ENCODE data around the gene ANGPTL2. TPM values are rescaled to one million over a fixed set of nuclear protein-coding genes. Genes with fewer than 3 reads are reported as not detected.

Gene ANGPTL2
- total and polyA plus RNA-seq, 4 donors = 0.93 to 3.2 (median 1.9) TPM

DNA sequence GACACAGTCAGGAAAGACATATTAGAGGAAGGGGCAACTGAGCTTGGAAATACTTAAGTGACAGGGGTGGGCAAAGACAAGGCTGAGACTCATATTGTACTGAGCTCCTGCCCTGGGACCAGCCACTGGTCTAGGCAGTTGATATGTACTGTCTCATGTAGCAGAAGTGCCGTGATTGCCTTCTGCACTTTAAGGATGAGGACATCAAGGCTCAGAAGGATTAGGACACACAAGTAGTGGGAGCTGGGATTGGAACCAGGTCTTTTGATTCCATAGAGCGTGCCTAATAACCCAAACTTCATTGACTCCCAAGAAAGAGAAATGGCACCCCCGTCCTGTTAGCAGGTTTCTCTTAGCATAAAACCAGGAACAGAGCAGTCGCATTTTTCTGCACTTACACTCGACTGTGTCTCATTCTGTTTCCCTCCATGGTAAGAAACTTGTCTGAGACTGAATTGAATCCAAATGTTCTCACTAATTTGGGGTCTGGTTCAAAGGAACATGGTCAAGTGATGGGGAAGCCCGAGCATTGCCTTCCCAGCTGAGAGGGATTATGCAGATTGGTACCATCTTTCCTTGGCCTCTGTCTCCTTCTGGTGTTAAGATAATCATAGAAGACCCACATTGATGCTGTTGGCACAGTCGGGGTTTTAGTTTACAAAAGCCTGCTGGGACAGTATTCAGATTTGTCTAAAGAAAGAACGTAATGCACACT is 70.4 kb downstream of the ANGPTL2 start (continued):
- TF ChIP-seq, protein P1, sequence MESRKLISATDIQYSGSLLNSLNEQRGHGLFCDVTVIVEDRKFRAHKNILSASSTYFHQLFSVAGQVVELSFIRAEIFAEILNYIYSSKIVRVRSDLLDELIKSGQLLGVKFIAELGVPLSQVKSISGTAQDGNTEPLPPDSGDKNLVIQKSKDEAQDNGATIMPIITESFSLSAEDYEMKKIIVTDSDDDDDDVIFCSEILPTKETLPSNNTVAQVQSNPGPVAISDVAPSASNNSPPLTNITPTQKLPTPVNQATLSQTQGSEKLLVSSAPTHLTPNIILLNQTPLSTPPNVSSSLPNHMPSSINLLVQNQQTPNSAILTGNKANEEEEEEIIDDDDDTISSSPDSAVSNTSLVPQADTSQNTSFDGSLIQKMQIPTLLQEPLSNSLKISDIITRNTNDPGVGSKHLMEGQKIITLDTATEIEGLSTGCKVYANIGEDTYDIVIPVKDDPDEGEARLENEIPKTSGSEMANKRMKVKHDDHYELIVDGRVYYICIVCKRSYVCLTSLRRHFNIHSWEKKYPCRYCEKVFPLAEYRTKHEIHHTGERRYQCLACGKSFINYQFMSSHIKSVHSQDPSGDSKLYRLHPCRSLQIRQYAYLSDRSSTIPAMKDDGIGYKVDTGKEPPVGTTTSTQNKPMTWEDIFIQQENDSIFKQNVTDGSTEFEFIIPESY (IDR thresholded peaks at IDR 0.05) = no peak
- no peak for TF ChIP-seq RXRA (IDR thresholded peaks at IDR 0.05)
- TF ChIP-seq FOXA2 (IDR thresholded peaks at IDR 0.05) = no peak

DNA sequence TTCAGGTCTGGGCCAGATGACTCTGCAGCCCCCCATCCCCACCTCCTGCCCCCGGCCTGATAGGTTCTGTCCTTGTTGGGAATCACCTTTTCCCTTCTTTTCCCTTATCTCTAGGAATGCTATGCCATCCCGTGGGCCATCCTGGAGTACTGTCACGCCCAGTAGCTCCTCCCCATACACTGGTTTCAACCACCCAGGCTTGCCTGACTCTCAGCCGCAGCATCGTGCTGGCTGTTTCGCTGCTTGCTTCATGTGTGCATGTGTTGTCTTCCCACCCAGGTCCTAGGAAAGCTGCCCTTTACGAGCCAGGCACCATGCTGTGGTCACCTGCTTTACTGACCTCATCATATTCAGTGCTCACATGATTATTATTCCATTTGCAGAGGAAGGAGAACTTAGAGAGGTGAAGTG is 71.8 kb downstream of the ANGPTL2 start:
- Histone ChIP-seq H3K27ac (ENCODE audit: low read depth in 1 of 2, low read length in 2 of 2) (no peak overlapping the region), H3K9me3 (ENCODE audit: control insufficient read depth in 4 of 4, low read length in 3 of 4) (no peaks in the 10 kb centered on the region), H3K9ac (ENCODE audit: low read depth in 1 of 2, low read length in 2 of 2) (no peak overlapping the region), H3K27me3 (ENCODE audit: control insufficient read depth in 4 of 4, insufficient read depth in 4 of 4, low read length in 3 of 4) (no peaks in the 10 kb centered on the region), H3K4me1 (ENCODE audit: control insufficient read depth in 4 of 4, insufficient read depth in 4 of 4, low read length in 3 of 4) (no peaks in the 10 kb centered on the region), H3K4me3 (ENCODE audit: low read depth in 1 of 3, low read length in 3 of 3) (no peak overlapping the region), H3K36me3 (ENCODE audit: control insufficient read depth in 4 of 4, insufficient read depth in 3 of 4, low read depth in 1 of 4, low read length in 3 of 4) (no peaks in the 10 kb centered on the region)
- WGBS = 87% methylated on average over 7 of the region's 7 CpGs
- TF ChIP-seq, protein P2, sequence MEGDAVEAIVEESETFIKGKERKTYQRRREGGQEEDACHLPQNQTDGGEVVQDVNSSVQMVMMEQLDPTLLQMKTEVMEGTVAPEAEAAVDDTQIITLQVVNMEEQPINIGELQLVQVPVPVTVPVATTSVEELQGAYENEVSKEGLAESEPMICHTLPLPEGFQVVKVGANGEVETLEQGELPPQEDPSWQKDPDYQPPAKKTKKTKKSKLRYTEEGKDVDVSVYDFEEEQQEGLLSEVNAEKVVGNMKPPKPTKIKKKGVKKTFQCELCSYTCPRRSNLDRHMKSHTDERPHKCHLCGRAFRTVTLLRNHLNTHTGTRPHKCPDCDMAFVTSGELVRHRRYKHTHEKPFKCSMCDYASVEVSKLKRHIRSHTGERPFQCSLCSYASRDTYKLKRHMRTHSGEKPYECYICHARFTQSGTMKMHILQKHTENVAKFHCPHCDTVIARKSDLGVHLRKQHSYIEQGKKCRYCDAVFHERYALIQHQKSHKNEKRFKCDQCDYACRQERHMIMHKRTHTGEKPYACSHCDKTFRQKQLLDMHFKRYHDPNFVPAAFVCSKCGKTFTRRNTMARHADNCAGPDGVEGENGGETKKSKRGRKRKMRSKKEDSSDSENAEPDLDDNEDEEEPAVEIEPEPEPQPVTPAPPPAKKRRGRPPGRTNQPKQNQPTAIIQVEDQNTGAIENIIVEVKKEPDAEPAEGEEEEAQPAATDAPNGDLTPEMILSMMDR (IDR thresholded peaks at IDR 0.05; ENCODE audit: low read depth, low read length, missing input control) = no peak
- TF ChIP-seq, protein P3, sequence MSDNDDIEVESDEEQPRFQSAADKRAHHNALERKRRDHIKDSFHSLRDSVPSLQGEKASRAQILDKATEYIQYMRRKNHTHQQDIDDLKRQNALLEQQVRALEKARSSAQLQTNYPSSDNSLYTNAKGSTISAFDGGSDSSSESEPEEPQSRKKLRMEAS (IDR thresholded peaks at IDR 0.05) = no peak
- TF ChIP-seq SP1 (IDR thresholded peaks at IDR 0.05) = no peak
- no peak for TF ChIP-seq TAF1 (conservative IDR thresholded peaks at IDR 0.05)
- TF ChIP-seq, protein P4, sequence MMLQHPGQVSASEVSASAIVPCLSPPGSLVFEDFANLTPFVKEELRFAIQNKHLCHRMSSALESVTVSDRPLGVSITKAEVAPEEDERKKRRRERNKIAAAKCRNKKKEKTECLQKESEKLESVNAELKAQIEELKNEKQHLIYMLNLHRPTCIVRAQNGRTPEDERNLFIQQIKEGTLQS (IDR thresholded peaks at IDR 0.05) = no peak
- no peak for TF ChIP-seq JUND (IDR thresholded peaks at IDR 0.05)
- no peak for TF ChIP-seq FOXA1 (IDR thresholded peaks at IDR 0.05)
- TF ChIP-seq, protein P1 (IDR thresholded peaks at IDR 0.05) = no peak
- TF ChIP-seq, protein P5, sequence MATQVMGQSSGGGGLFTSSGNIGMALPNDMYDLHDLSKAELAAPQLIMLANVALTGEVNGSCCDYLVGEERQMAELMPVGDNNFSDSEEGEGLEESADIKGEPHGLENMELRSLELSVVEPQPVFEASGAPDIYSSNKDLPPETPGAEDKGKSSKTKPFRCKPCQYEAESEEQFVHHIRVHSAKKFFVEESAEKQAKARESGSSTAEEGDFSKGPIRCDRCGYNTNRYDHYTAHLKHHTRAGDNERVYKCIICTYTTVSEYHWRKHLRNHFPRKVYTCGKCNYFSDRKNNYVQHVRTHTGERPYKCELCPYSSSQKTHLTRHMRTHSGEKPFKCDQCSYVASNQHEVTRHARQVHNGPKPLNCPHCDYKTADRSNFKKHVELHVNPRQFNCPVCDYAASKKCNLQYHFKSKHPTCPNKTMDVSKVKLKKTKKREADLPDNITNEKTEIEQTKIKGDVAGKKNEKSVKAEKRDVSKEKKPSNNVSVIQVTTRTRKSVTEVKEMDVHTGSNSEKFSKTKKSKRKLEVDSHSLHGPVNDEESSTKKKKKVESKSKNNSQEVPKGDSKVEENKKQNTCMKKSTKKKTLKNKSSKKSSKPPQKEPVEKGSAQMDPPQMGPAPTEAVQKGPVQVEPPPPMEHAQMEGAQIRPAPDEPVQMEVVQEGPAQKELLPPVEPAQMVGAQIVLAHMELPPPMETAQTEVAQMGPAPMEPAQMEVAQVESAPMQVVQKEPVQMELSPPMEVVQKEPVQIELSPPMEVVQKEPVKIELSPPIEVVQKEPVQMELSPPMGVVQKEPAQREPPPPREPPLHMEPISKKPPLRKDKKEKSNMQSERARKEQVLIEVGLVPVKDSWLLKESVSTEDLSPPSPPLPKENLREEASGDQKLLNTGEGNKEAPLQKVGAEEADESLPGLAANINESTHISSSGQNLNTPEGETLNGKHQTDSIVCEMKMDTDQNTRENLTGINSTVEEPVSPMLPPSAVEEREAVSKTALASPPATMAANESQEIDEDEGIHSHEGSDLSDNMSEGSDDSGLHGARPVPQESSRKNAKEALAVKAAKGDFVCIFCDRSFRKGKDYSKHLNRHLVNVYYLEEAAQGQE (IDR thresholded peaks at IDR 0.05) = no peak
- TF ChIP-seq FOXA2 (IDR thresholded peaks at IDR 0.05) = no peak
- no peak for TF ChIP-seq RXRA (IDR thresholded peaks at IDR 0.05)
- TF ChIP-seq HNF4A (conservative IDR thresholded peaks at IDR 0.05) = no peak
- TF ChIP-seq RAD21 (IDR thresholded peaks at IDR 0.05) = no peak
- TF ChIP-seq GABPA (IDR thresholded peaks at IDR 0.05 in 1 of 2, conservative IDR thresholded peaks at IDR 0.05 in 1 of 2) = no peak
- DNase-seq (ENCODE audit: low spot score) = no peak
